HUES6 (cell line): ENCODE measurements around the gene HILPDA.
A peak's percentile ranks its signal among the peaks of the same experiment; 100 is the strongest.

ENCODE experiments used
- H3K27ac ChIP-seq: 2 replicates; pipeline ENCODE4 v1.7.0; 2013; ENCODE audit warnings: low read depth, mild to moderate bottlenecking, low read length, inconsistent platforms
- H3K27me3 ChIP-seq: 2 replicates; pipeline ENCODE4 v1.6.1; 2013; ENCODE audit warnings: low read length; ENCODE audit not compliant: control insufficient read depth, insufficient read depth
- H3K36me3 ChIP-seq: 2 replicates; pipeline ENCODE4 v1.6.1; 2013; ENCODE audit warnings: low read length; ENCODE audit not compliant: control insufficient read depth, insufficient read depth
- H3K4me1 ChIP-seq: 2 replicates; pipeline ENCODE4 v1.6.1; 2013; ENCODE audit warnings: low read length; ENCODE audit not compliant: control insufficient read depth, insufficient read depth
- H3K4me3 ChIP-seq: 2 replicates; pipeline ENCODE4 v1.5.1; 2013; ENCODE audit warnings: low read depth, low read length
- H3K9ac ChIP-seq: one replicate; pipeline ENCODE4 v1.6.1; 2013; ENCODE audit warnings: mild to moderate bottlenecking, low read length
- H3K9me3 ChIP-seq: 2 replicates; pipeline ENCODE4 v1.6.1; 2013; ENCODE audit warnings: low read depth, low read length; ENCODE audit not compliant: control insufficient read depth, insufficient read depth

The HILPDA gene, protein sequence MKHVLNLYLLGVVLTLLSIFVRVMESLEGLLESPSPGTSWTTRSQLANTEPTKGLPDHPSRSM

DNA sequence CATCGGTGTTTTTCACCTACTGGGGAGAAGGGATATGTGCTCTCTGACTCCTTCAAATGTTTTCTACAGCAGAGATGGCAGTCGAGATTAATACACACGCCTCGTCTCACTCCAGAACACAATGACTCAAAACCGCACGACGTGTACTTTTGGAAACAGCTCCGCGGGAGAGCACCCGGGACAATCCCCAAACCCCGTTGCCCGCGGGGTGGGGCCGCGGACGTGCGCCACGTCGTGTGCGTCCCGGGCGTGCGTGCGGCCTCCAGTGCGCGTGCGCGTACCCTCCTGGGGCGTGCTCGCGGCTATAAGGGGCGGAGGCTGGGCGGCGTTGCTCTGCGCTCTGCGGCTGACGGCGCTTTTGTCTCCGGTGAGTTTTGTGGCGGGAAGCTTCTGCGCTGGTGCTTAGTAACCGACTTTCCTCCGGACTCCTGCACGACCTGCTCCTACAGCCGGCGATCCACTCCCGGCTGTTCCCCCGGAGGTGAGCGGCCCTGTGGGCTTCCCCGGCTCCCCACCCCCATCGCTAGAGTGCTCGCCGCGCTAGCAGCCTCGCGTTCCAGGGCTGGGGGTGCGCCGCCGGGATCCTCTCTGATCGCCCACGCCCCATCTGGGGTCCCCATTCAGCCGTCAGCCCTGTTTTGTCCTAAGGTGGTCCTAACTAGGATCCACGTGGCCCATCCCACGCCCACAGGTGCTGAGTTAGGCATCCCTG, at the start of gene HILPDA:
TSS of gene HILPDA (plus strand) at position 336 of the 712 bp plus-strand sequence. CDS start 1,391 bp downstream, outside the sequence.
- no peaks in the 10 kb centered on the region for H3K27me3 ChIP-seq
- no peaks in the 10 kb centered on the region for H3K9me3 ChIP-seq
- H3K4me1 ChIP-seq: peaks cover 36% of the 10 kb centered on the region
- peak within 1 kb of the TSS; percentile 95 for H3K9ac ChIP-seq
- H3K4me3 ChIP-seq: peak within 1 kb of the TSS; percentile 96
- H3K27ac ChIP-seq: peak within 1 kb of the TSS; percentile 84
- H3K36me3 ChIP-seq: peaks cover 16% of the 10 kb centered on the region

- H3K4me3 ChIP-seq: peak overlapping the region; percentile 27
- no peaks in the 10 kb centered on the region for H3K36me3 ChIP-seq
- peaks cover 45% of the 10 kb centered on the region for H3K4me1 ChIP-seq
- H3K27me3 ChIP-seq: peaks cover 76% of the 10 kb centered on the region
- no peak overlapping the region for H3K27ac ChIP-seq
- no peak overlapping the region for H3K9ac ChIP-seq
- no peaks in the 10 kb centered on the region for H3K9me3 ChIP-seq
These were observed 49.1 kb upstream of the HILPDA start for GRCh38 chr7:128406314-128407232.

DNA sequence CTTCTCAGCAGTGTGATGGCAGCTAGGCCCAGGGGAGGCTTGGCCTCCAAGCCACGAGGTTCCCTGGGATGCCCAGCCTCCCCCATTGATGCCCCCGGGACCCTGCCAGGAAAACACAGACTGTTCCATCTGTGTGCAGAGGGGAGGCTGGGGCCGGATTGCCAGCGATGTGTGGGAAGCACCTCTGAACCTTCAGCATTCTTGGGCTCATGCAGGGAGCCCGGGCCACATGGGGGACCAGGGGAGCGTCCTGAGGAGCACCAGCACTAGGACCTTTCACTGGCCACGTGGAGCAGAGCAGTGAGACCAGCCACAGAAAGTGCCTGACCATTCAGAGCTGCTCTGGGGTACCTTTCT, 48.5 kb upstream of the HILPDA start:
- peaks cover 82% of the 10 kb centered on the region for H3K27me3 ChIP-seq
- no peak overlapping the region for H3K27ac ChIP-seq
- peaks cover 45% of the 10 kb centered on the region for H3K4me1 ChIP-seq
- no peak overlapping the region for H3K4me3 ChIP-seq
- no peaks in the 10 kb centered on the region for H3K36me3 ChIP-seq
- H3K9ac ChIP-seq: no peak overlapping the region
- H3K9me3 ChIP-seq: no peaks in the 10 kb centered on the region

DNA sequence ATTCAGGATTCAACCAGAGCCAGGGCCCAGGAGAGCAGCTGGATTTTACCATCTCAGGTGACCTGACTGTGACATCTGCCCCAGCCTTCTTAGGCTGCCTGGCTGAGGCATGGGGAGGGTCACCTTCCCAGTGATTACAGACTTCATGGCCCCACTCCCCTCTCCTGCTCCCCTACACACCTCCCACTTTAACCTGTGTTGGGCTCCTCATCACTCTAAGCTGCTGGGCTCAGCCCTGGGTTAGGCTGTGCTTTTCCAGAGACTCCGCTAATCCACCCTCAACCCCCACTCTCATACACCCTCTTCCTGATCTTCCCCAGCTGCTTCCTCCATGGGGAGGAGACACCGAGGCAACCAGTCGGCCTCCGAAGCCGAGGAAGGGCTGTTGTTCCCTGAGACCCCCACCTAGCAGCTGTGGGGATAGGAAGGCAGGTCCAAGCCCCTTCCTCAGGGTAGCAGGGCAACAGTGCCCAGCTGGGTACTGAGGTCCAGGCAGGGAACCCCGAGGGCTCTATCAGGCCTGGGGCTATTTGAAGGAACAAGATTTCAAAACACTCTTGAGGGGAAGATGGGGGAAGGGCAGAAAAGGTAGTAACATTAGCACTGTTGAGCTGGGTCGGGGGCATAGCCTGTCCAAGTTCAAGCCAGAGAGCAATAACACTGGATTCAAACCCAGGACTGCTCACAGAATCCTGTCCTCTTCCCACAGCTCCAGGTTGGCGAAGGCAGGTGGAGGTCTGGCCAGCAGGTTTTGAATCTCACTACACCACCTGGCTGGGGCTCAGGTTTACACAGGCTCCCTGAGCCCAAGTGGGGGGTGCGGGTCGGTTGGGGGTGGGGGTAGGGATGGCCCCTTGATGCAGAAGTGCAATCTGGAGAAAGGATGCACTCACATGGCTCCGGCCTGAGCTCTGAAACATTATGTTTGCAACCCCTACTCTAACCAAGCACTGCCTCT, 47.6 kb upstream of the HILPDA start:
- Histone ChIP-seq H3K4me1 (peaks cover 45% of the 10 kb centered on the region), H3K27ac (no peak overlapping the region), H3K36me3 (no peaks in the 10 kb centered on the region), H3K4me3 (no peak overlapping the region), H3K9ac (no peak overlapping the region), H3K9me3 (no peaks in the 10 kb centered on the region), H3K27me3 (peaks cover 85% of the 10 kb centered on the region)

GRCh38 chr7:128408709-128409595, 46.7 kb upstream of the HILPDA start:
- Histone ChIP-seq H3K27ac (no peak overlapping the region), H3K4me1 (peaks cover 40% of the 10 kb centered on the region), H3K9me3 (peaks cover 4% of the 10 kb centered on the region; the same call in 1 of the 2 replicates), H3K36me3 (no peaks in the 10 kb centered on the region), H3K9ac (peak overlapping the region; percentile 47), H3K27me3 (peaks cover 88% of the 10 kb centered on the region), H3K4me3 (peak overlapping the region; percentile 90)

GRCh38 chr7:128409596-128410450, 45.9 kb upstream of the HILPDA start, which contains the start of gene IMPDH1:
TSS of gene IMPDH1 (minus strand) at chr7:128409982. CDS start at chr7:128409901, 81 bp downstream.
- Histone ChIP-seq H3K36me3 (no peaks in the 10 kb centered on the region), H3K4me3 (peak within 1 kb of the TSS; percentile 90), H3K9me3 (peaks cover 4% of the 10 kb centered on the region; the same call in 1 of the 2 replicates), H3K4me1 (peaks cover 31% of the 10 kb centered on the region), H3K27me3 (peaks cover 82% of the 10 kb centered on the region), H3K27ac (no peak within 1 kb of the TSS), H3K9ac (peak within 1 kb of the TSS; percentile 47)

DNA sequence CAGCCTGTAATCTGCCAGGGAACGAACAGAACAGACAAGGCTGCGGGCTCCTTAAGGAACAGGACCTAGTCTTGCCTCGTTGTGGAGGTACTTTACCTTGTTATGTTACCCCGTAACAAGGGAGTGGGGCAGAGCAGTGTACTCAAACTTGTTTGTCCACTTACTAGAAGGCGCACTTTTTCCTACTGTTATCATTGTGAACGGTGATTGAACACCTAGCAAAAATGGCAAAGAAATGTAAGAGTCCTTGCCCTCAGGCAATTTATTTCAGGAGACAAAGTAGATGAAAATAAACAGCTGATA, 45.3 kb upstream of the HILPDA start:
- Histone ChIP-seq H3K9ac (peak overlapping the region; percentile 47), H3K4me1 (peaks cover 25% of the 10 kb centered on the region), H3K27me3 (peaks cover 81% of the 10 kb centered on the region), H3K4me3 (peak overlapping the region; percentile 90), H3K36me3 (no peaks in the 10 kb centered on the region), H3K27ac (no peak overlapping the region), H3K9me3 (peaks cover 4% of the 10 kb centered on the region; the same call in 1 of the 2 replicates)

- H3K9ac ChIP-seq: no peak overlapping the region
- no peak overlapping the region for H3K27ac ChIP-seq
- H3K4me1 ChIP-seq: peaks cover 3% of the 10 kb centered on the region; the same call in 1 of the 2 replicates
- H3K9me3 ChIP-seq: peaks cover 4% of the 10 kb centered on the region; the same call in 1 of the 2 replicates
- H3K4me3 ChIP-seq: no peak overlapping the region
- H3K36me3 ChIP-seq: no peaks in the 10 kb centered on the region
- peaks cover 47% of the 10 kb centered on the region for H3K27me3 ChIP-seq
These were observed 40.4 kb upstream of the HILPDA start for GRCh38 chr7:128415217-128415785.

- no peak overlapping the region for H3K27ac ChIP-seq
- no peak overlapping the region for H3K9ac ChIP-seq
- peaks cover 30% of the 10 kb centered on the region for H3K27me3 ChIP-seq
- peaks cover 4% of the 10 kb centered on the region; the same call in 1 of the 2 replicates for H3K9me3 ChIP-seq
- H3K4me3 ChIP-seq: no peak overlapping the region
- no peaks in the 10 kb centered on the region for H3K4me1 ChIP-seq
- no peaks in the 10 kb centered on the region for H3K36me3 ChIP-seq
These were observed 38.6 kb upstream of the HILPDA start for GRCh38 chr7:128417071-128417470.
